ENCODE data around the gene NLGN3. TPM values are rescaled to one million over a fixed set of nuclear protein-coding genes. Genes with fewer than 3 reads are reported as not detected.

NLGN3 gene
- polyA plus RNA-seq, 2 of the 4 experiments (the other 2 are of a cell fraction) = 0.84 to 1.00 TPM

DNA sequence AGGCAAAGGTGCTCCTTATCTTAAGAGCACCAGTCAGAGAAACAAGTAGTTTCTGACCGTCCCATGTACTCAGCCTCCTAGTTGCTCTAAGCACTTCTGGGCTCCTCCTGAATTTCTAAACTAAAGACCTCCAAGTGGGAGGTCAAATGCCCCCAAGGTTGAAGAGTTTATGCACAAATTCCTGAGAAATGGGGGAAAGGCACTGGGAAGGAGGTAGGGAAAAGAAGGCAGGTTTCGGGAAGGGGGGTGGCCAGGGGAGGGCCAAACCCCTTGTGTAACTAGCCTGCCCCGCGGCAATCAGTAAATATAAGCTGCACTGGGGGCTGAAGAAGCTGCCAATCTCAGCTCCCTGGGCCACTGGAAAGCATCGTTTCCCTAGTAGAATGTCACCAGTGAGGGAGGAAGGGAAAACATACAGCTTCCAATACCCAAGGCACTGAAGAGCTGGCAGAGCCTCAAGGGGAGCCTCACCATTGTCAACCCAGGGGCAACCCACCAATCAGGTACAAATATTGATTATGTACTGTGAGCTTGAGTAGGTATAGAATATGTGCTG, 45.6 kb upstream of the NLGN3 start:
- H3K4me2 ChIP-seq = no peak overlapping the region
- ChIA-PET POLR2A (interaction anchor here (1.3 kb wide), 1 partner anchor 19 kb away, joined by 3 read pairs; the partner anchor contains the start of gene MED12), CTCF (interaction anchor here (0.5 to 2.4 kb wide), 6 partner anchors 8 to 115 kb away, joined by 3 to 9 read pairs (median 4); partner anchors contain the start of genes IL2RG and MED12)
- WGBS (ENCODE audit: missing lambda C conversion rate) = 40% methylated on average over 5 of the region's 5 CpGs
- H3K4me3 ChIP-seq = no peak overlapping the region
- TF ChIP-seq HOXA7 (CRISPR knock-in tag; IDR thresholded peaks at IDR 0.05) (no peak), CBX2 (IDR thresholded peaks at IDR 0.05; ENCODE audit: borderline replicate concordance, low read depth) (no peak), ZC3H11A (IDR thresholded peaks at IDR 0.05) (no peak), JUNB (IDR thresholded peaks at IDR 0.05) (no peak), BHLHE40 (IDR thresholded peaks at IDR 0.05; ENCODE audit: low read depth, low read length) (no peak), TFCP2L1 (CRISPR knock-in tag; IDR thresholded peaks at IDR 0.05) (no peak), ZNF302 (CRISPR knock-in tag; IDR thresholded peaks at IDR 0.05) (no peak)
- DNase-seq (ENCODE audit: low read depth in 1 of 2, low spot score in 1 of 2) (no peak), FAIRE-seq (no peak), ATAC-seq (no peak)
- H3K4me1 ChIP-seq = peaks cover 6% of the 10 kb centered on the region; the same call in 2 of the 3 replicates
- H3K27ac ChIP-seq = no peak overlapping the region
- H3K9me3 ChIP-seq = no peaks in the 10 kb centered on the region

DNA sequence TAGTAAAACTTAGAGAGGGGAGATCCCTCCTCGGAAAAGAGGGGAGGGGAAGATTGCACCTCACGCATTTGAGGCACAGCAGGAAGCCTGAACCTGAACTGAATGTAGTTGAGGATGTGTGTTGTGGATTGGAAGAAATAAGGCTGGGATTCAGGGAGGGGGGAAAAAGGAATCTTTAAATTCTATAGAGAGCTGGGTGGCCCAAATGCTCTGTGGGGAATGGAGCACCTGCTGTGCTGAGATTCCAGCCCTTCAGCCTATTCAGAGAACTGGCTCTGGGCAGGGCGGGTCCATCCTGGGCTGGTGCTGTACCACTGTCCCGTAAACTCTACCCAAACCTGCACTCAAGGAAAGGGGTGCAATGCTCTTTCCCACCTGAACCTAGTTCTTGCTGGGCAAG, 44.9 kb upstream of the NLGN3 start:
- no peak for ATAC-seq
- TF ChIP-seq FOSB (CRISPR knock-in tag; IDR thresholded peaks at IDR 0.05) = no peak
- Histone ChIP-seq H3K4me2 (no peak overlapping the region), H3K9me3 (no peaks in the 10 kb centered on the region), H3K27ac (no peak overlapping the region), H3K4me3 (no peak overlapping the region), H3K4me1 (peaks cover 6% of the 10 kb centered on the region; the same call in 2 of the 3 replicates)
- WGBS (ENCODE audit: missing lambda C conversion rate) = 61% methylated on average over 3 of the region's 4 CpGs
- POLR2A ChIA-PET = interaction anchor here (1.3 kb wide), 1 partner anchor 18 kb away, joined by 3 read pairs; the partner anchor contains the start of gene MED12
- CTCF ChIA-PET = interaction anchor here (0.5 to 2.4 kb wide), 7 partner anchors 9 to 116 kb away, joined by 3 to 9 read pairs (median 4); partner anchors contain the start of genes IL2RG and MED12
- no peak for DNase-seq (ENCODE audit: low read depth in 1 of 2, low spot score in 1 of 2)
- FAIRE-seq = no peak

DNA sequence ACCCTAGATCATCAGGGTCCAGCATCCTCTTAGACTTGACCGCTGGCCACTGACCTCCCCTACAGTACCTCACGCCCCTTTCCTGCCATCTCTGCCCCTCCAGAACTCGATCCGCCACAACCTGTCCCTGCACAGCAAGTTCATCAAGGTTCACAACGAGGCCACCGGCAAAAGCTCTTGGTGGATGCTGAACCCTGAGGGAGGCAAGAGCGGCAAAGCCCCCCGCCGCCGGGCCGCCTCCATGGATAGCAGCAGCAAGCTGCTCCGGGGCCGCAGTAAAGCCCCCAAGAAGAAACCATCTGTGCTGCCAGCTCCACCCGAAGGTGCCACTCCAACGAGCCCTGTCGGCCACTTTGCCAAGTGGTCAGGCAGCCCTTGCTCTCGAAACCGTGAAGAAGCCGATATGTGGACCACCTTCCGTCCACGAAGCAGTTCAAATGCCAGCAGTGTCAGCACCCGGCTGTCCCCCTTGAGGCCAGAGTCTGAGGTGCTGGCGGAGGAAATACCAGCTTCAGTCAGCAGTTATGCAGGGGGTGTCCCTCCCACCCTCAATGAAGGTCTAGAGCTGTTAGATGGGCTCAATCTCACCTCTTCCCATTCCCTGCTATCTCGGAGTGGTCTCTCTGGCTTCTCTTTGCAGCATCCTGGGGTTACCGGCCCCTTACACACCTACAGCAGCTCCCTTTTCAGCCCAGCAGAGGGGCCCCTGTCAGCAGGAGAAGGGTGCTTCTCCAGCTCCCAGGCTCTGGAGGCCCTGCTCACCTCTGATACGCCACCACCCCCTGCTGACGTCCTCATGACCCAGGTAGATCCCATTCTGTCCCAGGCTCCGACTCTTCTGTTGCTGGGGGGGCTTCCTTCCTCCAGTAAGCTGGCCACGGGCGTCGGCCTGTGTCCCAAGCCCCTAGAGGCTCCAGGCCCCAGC, 43.8 kb upstream of the NLGN3 start:
- TF ChIP-seq CHD4 (IDR thresholded peaks at IDR 0.05; ENCODE audit: borderline replicate concordance) (no peak), ZC3H11A (IDR thresholded peaks at IDR 0.05) (no peak), NPAS2 (CRISPR knock-in tag; IDR thresholded peaks at IDR 0.05; ENCODE audit: borderline replicate concordance) (no peak), MAFK (IDR thresholded peaks at IDR 0.05; ENCODE audit: partially characterized antibody) (no peak), NFE2L2 (conservative IDR thresholded peaks at IDR 0.05; ENCODE audit: low read length) (no peak), KDM1A (IDR thresholded peaks at IDR 0.05; ENCODE audit: low read depth) (no peak), CBX8 (IDR thresholded peaks at IDR 0.05) (no peak), GATA3 (IDR thresholded peaks at IDR 0.05; ENCODE audit: borderline replicate concordance) (no peak), CEBPB (IDR thresholded peaks at IDR 0.05) (no peak), CHD2 (IDR thresholded peaks at IDR 0.05; ENCODE audit: low read length, partially characterized antibody) (no peak), FOXS1 (CRISPR knock-in tag; IDR thresholded peaks at IDR 0.05) (no peak), MYC (IDR thresholded peaks at IDR 0.05; ENCODE audit: borderline replicate concordance, low read length) (no peak), PHF8 (IDR thresholded peaks at IDR 0.05; ENCODE audit: borderline replicate concordance, low read depth) (no peak)
- TF ChIP-seq, protein P1, sequence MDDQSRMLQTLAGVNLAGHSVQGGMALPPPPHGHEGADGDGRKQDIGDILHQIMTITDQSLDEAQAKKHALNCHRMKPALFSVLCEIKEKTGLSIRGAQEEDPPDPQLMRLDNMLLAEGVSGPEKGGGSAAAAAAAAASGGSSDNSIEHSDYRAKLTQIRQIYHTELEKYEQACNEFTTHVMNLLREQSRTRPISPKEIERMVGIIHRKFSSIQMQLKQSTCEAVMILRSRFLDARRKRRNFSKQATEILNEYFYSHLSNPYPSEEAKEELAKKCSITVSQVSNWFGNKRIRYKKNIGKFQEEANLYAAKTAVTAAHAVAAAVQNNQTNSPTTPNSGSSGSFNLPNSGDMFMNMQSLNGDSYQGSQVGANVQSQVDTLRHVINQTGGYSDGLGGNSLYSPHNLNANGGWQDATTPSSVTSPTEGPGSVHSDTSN (IDR thresholded peaks at IDR 0.05) = no peak
- Histone ChIP-seq H3K4me2 (no peak overlapping the region), H3K9me3 (no peaks in the 10 kb centered on the region), H3K27ac (no peak overlapping the region), H3K4me3 (no peak overlapping the region), H3K4me1 (peaks cover 6% of the 10 kb centered on the region; the same call in 2 of the 3 replicates)
- no peak for DNase-seq (ENCODE audit: low read depth in 1 of 2, low spot score in 1 of 2)
- POLR2A ChIA-PET = no interaction called here
- no peak for FAIRE-seq
- CTCF ChIA-PET = interaction anchor here (0.8 to 2.4 kb wide), 4 partner anchors 12 to 29 kb away, joined by 3 to 9 read pairs (median 5); no protein-coding TSS in a partner anchor
- peak in 1 of 2 experiments; percentile 34; a peak in 3 of 6 replicates for ATAC-seq
- 70% methylated on average over 15 of the region's 31 CpGs for WGBS (ENCODE audit: missing lambda C conversion rate)
